Esophagus squamous epithelium (tissue), 4 donors: ENCODE measurements around the gene SRMS.

Experiments
- CTCF ChIP-seq, 6 experiments: fragments of 450-650 bp in 4 of 6; fragments of 200-600 bp in 2 of 6; sonication (generic) in 2 of 6; IDR thresholded peaks; one replicate each; pipeline ENCODE4 v1.5.1; 2016 to 2019; ENCODE audit warnings: antibody characterized with exemption in 6 of 6, mild to moderate bottlenecking in 4 of 6, moderate library complexity in 4 of 6
- POLR2A ChIP-seq, 4 donors: fragments of 450-650 bp; IDR thresholded peaks; one replicate each; pipeline ENCODE4 v1.6.1; 2017; ENCODE audit warnings: antibody characterized with exemption in 4 of 4, mild to moderate bottlenecking in 4 of 4, moderate library complexity in 3 of 4

- TF ChIP-seq CTCF (IDR thresholded peaks at IDR 0.05) (no peak), POLR2A (IDR thresholded peaks at IDR 0.05) (no peak)
Measured at GRCh38 chr20:63548542-63548941, 993 bp upstream of the SRMS start.
